GM19193 (cell line): ENCODE results near the gene RNF19B.

Source experiments
- POLR2A ChIP-seq: IDR thresholded peaks from 4 replicates; pipeline ENCODE4 v1.6.1; 2011; ENCODE audit not compliant: insufficient read depth, insufficient read length; ENCODE audit errors: extremely low read depth

Gene RNF19B

DNA sequence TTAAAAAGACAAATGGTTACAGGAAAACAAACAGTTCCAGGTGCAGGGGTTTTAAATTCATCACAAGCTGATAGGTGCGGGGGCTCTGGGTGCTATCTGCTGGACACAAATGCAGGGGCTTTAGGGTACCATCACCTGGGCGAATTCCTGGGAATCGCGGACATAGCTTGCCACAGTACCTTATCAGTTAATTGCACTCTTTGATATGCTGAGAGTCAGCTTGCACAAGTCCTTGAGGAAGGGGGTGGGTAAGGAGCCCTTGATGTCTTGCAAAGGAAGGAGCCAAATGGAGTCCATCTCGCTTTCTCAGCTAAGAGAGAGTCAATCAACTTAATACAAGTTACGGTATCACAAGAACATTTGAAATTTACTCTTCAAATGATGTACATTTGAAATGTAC, 38.0 kb downstream of the RNF19B start:
- TF ChIP-seq POLR2A = no peak

DNA sequence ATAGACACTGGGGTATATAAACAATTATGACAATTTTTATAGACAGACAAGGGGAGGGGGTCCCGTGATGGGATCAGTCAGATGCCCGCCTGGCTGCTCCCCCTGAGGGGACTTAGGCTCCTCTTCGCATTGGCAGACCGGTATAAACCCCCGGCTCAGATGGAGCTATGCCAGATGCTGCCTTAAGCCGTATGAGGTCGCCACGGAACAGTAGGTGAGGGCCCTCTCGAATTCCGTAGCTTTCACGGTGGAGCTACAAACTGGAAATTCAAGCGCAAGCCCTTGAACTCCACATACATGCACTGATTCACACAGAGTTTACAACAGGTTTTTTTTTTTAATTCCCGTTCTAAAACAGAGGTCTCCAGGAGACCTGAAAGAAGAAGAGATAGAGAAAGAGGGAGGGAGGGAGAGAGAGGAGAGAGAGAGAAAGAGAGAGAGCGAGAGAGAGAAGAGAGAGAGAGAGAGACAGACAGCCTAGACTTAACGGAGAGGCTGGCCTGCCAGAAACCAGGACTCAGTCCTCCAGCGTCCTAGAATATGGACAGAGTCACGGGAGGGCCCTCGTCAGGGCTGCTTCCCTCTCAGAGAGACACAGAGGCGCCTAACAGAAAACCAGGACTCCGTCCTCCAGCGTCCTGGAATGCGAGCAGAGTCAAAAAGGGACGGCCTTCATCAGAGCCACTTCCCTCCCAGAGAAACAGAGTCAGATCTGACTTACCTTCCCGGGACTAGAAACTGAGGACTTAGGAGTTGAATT, 39.0 kb downstream of the RNF19B start:
- TF ChIP-seq POLR2A = no peak

DNA sequence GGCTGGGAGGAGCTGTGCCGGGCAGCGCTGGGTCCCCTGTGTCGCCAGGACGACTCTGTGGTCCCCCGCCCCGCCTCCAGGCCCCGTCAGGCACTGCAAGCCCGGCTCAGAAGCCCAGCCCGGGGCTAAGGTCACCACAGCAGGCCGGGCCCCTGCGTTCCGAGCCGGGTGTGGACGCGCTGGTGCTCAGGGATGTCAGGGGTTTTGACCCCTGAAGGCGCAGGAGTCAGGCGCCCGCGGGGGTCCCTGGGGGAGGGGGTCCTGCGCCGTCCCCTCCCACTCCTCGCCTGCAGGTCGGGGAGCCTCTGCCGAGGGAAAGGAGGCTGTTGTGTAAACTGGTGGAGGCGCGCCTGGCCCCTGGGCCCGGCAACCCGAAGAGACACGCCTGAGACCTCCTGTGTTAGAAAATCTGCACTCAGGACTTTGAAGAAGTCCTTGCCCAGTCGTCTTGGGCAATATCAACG, 39.7 kb downstream of the RNF19B start:
- no peak for TF ChIP-seq POLR2A

DNA sequence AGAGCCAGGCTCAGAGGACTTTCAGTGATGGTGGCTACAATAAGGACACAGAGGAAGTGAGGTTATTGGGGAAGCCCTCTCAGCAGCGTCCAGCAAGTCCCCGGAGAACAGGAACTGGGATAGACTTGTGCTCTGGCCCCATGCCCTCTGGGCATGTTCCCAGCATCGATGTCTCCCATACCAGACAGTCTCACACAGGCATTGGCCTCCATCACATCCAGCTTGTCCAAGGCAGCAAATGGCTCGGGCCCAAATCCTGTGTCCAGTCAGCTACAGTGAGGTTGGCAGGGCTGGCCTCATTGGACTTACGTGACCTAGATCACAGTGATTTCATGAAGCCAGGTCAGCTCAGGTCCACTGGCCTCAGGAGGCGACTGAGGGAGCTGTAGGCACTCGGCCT, 43.8 kb downstream of the RNF19B start:
- TF ChIP-seq POLR2A = no peak

DNA sequence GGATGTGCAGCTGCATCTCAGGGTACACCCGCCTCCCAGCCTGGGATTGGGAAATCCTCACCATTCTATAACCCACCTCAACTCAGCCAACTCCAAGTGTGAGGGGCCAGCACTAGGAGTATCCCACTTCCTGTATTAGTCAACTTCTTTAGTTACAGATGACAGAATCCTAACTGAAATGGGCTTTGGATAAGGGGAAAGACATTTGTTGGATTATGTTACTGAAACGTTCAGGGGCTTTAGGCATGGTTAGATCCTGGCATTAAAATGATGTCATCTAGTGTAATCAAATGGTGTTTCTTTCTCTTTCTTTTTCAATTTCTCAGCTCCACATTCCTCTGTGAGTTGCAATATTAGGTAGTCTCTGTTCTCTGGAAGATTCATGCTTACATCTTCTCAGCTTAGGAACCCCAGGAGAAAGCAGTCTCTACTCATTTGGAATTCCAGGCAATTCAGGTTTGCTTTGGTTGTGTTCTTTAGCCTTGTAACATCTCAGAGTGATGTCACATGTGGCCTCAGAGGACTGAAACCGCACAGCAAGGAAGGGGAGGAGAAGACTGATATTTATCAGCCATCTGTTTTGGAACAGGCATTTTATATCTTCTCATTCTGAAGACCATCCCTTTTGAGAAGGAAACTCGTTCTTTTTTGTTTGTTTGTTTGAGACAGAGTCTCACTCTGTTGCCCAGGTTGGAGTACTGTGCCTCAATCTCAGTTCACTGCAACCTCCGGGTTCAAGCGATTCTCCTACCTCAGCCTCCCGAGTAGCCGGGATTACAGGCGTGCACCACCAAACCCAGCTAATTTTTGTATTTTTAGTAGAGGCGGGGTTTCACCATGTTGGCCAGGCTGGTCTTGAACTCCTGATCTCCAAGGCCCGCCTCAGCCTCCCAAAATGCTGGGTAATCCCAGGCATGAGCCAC, 44.5 kb downstream of the RNF19B start:
- TF ChIP-seq POLR2A = no peak

DNA sequence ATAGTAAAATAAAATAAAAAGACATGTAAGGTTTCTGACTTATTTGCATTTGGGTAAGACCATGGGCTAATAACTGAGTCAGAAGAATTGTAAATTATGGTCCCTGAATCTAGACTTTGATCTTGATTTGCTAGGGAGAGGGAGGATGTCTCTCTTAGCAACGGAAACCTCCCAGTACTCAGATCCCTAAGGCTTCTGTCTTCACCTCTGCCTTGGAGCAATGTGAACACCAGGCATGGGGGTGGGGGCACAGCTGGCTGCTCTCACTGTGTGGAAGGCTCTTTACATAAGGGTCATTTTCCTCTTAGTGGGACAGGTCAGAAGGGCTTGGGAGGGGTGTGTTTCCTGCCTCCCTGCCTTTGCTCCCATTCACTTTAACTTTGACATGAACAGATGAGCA, 46.4 kb downstream of the RNF19B start:
- TF ChIP-seq POLR2A = no peak

DNA sequence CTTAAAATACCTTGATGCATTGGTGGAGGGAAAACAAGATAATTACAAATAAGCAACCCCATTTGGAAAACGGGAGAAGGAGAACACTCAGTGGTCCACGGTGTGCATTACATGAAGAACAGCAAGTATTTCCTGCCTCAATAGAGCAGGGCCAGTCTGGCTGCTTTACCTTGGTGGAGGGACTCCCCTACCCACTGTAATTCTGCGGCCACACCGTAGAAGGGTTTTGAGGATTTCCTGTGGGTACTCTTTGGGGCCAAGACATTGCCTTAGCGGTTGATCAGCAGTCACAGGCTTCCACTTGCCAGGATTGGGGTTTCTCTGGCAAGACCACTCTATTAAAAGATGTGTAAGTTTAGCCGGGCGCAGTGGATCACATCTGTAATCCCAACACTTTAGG, 47.1 kb downstream of the RNF19B start:
- no peak for TF ChIP-seq POLR2A

DNA sequence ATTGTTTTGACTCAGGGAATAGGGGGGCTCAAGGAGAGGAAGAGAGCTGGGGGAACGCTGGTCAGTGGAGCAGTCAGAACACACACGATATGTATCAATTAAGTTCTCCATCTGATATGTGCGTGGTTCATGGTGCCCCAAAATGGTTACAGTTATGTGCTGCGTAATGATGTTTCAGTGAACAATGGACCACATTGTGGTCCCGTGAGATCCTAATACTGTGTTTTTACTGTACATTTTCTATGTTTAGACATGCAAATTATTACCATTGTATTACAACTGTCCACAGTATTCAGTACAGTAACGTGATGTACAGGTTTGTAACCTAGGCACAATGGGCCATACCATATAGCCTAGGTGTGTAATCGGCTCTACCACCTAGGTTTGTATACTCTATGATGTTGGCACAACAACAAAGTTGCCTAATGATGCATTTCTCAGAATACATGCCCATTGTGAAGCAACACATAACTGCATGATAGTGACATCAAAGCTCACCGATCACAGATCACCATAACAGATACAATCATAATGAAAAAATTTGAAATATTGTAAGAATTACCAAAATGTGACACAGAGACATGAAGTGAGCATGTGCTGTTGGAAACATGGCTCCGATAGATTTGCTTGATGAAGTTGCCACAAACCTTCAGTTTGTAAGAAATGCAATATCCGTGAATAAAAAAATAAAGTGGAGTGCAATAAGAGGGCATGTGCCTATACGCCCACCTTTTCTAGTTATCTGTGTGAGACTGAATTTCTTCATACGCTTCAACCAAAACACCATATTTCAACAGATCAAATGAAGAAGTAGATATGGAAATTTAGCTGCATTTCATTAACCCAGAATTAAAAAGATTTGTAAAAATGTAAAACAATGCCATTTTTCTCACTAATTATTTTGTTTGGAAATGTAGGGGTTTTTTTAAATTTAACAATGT, 48.6 kb downstream of the RNF19B start:
- no peak for TF ChIP-seq POLR2A

DNA sequence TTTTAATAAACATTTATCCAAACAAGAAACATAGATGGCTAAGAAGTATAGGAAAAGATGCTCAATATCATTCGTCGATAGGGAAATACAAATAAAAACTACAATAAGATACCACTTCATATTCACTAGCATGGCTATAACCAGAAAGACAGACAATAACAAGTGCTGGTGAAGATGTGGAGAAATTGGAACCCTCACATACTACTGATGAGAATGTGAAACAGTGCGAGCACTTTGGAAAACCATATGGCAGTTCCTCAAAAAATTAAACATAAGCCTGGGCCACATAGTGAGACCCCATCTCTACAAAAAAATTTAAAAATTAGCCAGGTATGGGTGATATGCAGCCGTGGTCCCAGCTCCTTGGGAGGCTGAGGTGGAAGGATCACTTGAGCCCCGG, 54.3 kb downstream of the RNF19B start:
- no peak for TF ChIP-seq POLR2A

DNA sequence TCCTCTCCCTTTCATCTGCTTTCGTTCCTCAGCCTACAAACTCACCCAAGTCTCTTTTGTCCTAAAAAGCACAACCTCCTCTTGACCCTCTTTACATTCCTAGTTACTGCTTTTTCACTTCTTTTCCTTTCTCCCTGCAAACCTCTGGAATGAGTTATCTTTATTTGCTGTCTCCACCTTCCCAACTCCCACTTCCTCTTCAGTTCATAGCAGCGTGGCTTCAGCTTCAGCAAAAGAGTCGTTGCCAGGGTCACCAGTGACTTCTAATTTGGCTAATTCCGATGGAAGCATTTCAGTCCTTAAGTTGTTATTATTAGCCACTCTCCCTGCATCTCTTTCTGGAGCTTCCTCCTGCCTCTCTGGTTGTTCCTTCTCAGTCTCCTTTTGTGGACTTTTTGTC, 57.2 kb downstream of the RNF19B start:
- TF ChIP-seq POLR2A = no peak

DNA sequence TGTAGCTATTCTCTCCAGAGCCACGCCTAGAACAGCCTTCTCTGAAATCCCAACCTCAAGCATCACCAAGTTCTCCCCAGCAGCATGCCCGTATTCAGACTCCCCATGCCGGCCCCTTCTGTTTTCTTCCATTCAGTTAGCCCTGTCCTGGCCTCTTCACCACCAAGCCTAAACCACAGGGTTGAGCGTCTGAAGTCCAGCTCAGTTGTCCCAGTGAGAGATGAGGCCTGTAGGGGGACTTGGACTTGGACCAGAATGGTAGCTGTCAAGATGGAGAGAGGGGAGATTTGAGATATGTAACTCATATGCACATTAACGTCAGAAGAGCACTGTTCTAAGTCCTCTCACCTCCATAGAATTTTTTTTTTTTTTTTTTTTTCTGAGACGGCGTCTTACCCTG, 58.0 kb downstream of the RNF19B start:
- TF ChIP-seq POLR2A = no peak

DNA sequence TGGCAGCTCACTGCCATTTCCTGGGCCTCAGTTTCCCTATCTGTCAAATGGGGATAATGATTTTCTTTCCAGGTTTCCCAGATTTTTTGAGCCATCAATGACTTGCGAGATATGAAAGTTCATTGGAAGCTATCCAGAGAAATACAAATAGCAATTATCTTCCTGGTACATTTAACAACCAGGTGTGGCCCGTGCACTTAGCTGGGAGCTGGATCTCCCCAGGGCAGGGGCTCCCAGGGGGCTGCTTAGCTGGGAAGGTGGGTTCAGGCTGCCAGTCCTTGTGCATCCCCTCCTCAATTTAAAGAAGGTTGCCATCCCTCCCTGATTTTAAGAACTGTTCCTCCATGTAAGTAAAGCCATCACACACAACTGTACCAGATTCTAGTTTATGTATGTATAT, 59.8 kb downstream of the RNF19B start:
- TF ChIP-seq POLR2A = no peak

DNA sequence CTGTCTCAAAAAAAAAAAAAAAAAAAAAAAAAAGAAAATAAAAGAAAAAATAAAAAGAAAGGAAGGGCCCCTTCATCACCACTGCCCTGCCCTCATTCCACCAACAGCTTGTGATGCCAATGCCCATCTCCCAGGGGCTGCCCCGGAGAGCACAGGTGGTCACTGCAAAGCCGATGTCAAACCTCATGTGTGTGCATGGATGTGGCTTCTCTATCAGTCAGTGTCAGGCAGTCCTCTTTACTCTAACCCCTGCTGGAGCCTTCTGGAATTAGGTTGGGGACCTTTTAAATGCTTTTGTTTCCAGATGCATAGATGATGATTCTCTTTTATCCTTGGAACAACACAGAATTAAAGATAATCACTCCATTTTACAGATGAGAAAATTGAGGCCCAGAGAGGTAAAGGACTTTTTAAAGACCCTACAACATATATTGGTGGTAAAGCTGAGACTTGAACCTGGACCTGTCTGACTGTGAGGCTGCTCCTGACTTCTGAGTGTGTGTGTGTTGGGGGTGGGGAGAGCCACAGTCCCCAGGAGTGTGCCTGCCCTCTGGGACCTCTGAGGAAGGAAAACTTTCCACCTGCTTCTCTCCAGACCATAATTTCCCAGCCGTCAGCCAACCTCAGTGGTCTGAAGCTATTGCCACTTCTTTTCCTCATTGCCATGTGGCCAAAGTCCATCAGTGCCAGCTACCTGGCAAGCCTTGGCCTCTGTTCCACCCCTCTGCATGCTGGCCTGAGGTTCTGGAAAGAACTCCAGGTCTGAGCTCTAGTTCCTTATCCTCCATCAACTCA, 60.4 kb downstream of the RNF19B start:
- no peak for TF ChIP-seq POLR2A

DNA sequence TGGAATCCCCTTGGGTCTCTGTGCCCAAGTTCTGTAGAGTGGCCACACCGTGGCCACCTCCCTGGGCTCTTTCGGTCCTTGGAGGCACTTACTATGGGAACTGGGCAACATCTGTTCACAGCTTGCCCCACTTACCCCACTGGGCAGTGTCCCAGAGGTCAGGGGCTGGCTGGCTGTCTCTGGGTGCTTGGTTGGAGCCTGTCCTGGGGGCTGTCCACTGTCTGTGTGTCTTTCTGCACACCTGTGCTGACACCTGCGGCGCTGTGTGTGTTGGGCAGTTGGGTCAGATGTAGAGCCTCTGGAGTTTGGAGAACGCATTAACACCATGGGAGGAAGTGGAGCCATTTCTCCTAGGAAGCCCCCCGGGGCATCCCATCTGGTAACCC, 62.1 kb downstream of the RNF19B start:
- no peak for TF ChIP-seq POLR2A
